Urothelium cell line (cell line): ENCODE results near the gene DEFB119.
"Not testable (repeated sequence)": the region's sequence is repeated elsewhere in the genome, so short reads cannot be mapped to it uniquely, and the experiment has no call there.

ENCODE experiments used
- DNase-seq: peaks from one replicate; pipeline ENCODE4 v3.0.0; 2011; ENCODE audit warnings: low spot score, mixed read lengths
- FAIRE-seq: peaks from 2 replicates; lab custom pipeline; 2011; peaks lifted over from hg19 to GRCh38; lab: Jason Lieb, UNC

The DEFB119 gene, protein sequence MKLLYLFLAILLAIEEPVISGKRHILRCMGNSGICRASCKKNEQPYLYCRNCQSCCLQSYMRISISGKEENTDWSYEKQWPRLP

DNA sequence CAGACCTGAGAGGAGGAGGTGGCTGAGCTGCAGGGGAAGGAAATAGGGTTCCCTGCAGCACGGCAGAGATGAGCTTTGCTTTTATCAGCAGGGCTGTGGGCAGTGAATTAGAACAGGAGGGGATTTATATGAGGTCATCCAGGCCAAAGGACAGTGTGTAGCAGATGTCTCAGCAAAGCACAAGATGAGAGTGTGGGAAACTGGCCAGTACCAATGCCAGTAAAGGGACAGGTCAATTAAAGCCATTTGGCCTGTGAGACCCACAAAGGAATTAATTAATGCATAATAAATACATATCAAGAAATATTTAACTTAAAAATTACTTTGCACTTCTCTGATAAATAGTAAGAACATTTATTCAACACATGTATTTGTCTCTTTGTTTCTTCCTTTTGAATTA is at the start of gene DEFB119:
Gene DEFB119 (minus strand): TSS at position 101 of the 400 bp plus-strand sequence. CDS start 107 bp downstream, outside the sequence.
- DNase-seq (no peak), FAIRE-seq (no peak)

DNA sequence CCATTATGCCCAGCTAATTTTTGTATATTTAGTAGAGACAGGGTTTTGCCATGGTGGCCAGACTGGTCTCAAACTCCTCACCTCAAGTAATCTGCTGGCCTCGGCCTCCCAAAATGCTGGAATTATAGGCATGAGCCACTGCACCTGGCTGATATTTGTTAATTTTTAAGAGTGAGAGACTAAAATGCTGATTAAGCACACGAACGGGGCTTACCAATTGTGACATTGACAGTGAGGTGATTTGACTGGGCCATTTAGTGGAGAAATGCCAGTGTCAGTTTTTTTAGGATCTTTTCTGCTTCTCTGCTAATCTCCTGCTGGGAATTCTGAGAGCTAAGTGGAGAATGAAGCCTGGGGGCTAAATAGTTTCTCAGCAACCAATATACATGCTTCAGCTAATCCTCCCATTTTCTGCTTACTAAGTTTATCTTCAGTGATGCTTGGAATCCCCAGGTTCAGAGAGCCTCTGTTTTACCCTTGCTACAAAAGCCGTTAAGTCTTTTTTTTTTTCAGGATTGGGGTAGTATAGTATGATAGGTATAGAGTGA is 40.3 kb upstream of the DEFB119 start:
- FAIRE-seq: no peak

DNA sequence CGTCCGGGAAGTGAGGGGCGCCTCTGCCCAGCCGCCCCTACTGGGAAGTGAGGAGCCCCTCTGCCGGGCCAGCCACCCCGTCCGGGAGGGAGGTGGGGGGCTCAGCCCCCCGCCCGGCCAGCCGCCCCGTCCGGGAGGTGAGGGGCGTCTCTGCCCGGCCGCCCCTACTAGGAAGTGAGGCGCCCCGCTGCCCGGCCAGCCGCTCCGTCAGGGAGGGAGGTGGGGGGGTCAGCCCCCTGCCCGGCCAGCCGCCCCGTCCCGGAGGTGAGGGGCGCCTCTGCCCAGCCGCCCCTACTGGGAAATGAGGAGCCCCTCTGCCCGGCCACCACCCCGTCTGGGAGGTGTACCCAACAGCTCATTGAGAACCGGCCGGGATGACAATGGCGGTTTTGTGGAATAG is 37.2 kb upstream of the DEFB119 start:
- not testable (repeated sequence) for DNase-seq, FAIRE-seq

More for the DNA sequence above, 40.3 kb upstream of the DEFB119 start:
- no peak for DNase-seq

DNA sequence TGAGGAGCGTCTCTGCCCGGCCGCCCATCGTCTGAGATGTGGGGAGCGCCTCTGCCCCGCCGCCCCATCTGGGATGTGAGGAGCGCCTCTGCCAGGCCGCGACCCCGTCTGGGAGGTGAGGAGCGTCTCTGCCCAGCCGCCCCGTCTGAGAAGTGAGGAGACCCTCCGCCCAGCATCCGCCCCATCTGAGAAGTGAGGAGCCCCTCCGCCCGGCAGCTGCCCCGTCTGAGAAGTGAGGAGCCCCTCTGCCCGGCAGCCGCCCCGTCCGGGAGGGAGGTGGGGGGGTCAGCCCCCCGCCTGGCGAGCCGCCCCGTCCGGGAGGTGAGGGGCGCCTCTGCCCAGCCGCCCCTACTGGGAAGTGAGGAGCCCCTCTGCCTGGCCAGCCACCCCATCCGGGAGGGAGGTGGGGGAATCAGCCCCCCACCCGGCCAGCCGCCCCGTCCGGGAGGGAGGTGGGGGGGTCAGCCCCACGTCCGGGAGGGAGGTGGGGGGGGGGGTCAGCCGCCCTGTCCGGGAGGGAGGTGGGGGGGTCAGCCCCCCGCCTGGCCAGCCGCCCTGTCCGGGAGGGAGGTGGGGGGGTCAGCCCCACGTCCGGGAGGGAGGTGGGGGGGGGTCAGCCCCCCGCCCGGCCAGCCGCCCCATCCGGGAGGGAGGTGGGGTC is 36.6 kb upstream of the DEFB119 start:
- not testable (repeated sequence) for FAIRE-seq, DNase-seq

DNA sequence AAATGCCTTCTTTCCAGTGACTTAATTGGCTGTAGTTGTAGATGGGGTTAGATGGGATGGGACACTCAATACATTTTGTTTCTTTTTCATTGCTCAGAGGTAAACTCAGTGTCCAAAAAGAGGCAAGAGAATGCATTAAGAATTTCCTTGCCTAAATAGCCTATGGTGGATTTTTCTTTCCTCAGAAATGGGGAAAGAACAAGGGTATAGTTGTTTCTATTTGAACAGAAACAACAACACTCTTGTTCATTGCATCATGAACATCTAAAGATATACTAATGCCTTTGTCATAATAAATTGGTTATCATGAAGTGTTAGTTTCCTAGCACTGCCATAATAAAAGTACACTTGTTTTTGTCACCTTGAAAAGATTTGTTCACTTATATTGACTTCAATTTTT is 35.4 kb upstream of the DEFB119 start:
- DNase-seq: no peak
- no peak for FAIRE-seq

DNA sequence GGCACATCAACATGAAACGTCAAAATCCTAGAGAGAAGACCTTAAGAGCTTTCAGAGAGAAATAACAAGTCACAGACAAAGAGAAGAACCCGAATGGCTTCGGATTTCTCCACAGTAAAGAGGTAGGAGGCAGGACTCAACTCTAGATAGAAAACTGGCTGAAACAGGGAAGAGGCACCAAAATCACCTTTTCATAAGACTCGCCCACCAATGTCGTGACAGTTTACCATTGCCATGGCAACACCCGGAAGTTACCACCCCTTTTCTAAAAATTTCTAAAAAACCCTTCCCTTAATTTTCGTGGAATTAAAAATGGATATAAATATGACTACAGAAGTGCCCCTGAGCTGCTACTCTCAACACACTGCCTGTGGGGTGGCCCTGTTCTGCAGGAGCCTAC is 27.9 kb upstream of the DEFB119 start:
- DNase-seq (no peak), FAIRE-seq (no peak)

DNA sequence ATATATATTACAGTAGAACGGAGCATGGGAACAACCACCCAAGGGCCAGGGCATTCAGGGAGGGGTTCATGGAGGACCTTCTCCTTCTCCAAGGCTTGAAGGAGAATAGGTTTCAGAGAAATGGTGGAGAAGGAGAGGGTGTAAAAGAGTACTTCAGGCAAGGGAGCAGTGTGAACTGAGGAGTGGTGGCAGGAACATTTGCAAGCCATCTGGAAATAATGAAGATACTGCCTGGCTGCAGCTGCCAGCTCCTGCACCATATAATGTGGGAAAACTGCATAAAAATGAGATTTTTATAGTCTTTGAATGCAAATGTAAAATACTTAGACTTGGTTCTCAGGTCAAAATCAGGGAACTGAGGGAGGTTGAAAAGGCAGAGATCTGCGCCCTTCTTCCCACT is 25.3 kb upstream of the DEFB119 start:
- DNase-seq (no peak), FAIRE-seq (no peak)

DNA sequence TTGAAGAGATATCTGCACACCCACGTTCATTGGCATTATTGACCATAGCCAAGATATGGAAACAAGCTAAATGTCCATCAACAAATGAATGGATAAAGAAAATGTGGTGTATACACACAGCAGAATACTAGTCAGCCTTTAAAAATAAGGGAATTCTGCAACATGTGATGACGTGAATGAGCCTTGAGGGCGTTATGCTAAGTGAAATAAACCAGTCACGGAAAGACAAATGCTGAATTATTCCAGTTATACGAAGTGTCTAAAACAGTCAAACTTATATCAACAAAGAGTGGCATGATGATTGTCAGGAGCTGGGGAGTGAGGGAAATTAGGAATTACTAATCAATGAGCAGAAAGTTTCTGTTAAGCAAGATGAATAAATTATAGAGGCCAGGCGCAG is 24.0 kb upstream of the DEFB119 start:
- DNase-seq: no peak
- no peak for FAIRE-seq

DNA sequence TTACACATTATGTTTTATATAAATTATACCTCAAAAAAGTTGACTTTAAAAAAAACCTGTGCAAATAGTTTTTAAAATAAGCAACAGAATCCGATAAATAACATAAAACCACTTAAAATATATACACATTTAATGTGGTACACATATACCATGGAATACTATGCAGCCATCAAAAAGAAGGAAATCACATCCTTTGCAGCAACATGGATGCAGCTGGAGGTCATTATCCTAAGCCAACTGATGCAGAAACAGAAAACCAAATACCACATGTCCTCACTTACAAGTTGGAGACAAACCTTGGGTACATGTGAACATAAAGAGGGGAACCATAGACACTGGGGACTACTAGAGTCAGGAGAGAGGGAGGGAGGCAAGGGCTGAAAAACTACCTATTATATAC is 19.6 kb upstream of the DEFB119 start:
- DNase-seq (no peak), FAIRE-seq (no peak)

DNA sequence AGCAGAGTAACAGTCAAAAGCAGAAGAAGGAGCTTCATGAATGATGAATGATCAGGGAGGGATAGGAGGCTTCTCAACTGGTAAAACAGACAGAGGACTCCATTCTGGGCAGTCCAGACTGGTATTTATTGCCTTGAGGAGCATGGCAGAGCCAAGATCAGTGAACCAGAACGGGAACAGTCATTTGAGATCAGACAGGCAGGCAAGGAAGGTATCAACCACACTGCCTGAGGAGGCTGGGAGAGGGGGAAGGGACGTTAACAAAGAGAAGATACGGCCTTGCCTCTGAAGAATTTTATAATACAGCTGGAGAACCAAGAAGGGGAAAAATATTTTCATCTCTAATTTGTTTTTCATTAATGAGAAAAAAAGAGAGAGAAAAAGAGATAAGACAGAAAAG is 15.7 kb upstream of the DEFB119 start, which contains the start of gene DEFB121:
Gene DEFB121 (minus strand): TSS at position 101 of the 400 bp plus-strand sequence. CDS start 63 bp downstream, at position 38.
- FAIRE-seq: no peak
- no peak for DNase-seq

DNA sequence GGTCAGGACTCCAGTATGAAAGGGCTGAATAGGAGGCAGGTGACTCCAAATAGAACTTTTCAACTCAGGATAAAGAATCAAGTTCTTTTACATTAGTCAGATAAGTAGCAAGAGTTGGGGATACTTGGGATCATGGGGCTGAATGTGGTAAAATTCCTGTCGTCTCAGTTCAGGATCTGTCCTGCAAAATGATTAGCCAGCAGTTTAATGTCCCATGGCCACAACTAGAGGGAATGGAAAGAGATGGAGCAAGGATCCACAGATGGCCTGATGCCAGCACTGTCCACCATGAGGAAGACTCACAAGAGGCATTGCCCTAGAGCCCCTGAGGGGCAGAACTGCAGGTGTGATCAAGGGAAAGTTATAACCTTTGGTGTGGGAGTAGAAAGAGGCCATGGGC is 13.5 kb upstream of the DEFB119 start:
- FAIRE-seq: no peak
- no peak for DNase-seq

DNA sequence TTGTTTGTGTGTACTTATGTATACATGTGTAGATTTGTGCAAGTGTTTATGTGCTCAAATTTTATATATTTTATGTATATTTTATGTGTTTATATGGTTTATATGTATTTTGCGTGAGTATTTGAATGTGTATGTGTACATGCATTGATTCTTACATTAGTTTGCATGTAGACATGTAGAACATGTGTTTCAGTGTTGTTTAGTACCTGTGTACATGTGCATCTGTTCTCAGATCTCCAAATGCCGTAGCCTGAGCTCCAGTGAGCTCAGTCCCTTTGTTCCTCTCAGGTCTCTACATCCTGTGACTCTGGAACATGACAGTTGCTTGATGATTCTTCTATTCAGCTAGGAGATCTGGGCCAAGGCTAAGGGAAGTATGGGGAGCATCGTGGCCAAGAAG is 4.5 kb upstream of the DEFB119 start:
- FAIRE-seq (no peak), DNase-seq (no peak)

DNA sequence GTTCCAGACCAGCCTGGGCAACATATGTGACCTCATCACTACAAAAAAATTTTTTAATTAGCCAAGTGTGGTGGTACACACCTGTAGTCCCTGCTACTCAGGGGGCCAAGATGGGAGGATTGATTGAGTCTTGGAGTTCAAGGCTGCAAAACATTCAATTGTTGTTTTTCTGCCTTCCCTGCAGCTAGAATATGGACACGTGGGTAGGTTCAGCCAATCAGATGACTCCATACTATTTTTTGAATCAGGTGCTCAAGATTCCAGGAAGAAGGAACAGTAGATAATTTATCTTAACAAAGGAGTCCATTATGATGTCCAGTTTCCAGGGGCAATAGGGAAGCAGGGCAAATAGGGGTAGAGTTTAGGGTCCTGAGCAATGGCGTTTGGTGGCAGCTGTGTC is 2.4 kb upstream of the DEFB119 start:
- DNase-seq (no peak), FAIRE-seq (no peak)

DNA sequence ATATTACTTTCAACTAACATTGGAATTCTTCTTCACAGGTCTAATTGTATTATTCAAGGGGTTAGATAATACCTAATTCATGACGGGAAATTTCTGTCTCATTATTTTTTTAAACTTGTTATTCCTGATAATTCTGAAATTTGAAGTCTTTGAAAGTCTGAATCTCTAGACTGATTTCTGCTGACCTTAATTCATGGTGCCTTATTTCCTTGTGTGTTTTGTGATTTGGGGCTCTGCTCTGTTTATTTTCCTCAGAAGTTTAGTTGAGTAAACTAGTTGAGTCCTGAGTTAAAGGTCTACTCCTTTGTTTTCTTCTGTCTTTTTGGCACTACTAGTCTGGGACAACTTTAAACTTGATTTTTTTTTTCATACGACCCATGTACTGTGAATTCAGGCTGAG is 16.0 kb downstream of the DEFB119 start:
- no peak for FAIRE-seq
- no peak for DNase-seq

DNA sequence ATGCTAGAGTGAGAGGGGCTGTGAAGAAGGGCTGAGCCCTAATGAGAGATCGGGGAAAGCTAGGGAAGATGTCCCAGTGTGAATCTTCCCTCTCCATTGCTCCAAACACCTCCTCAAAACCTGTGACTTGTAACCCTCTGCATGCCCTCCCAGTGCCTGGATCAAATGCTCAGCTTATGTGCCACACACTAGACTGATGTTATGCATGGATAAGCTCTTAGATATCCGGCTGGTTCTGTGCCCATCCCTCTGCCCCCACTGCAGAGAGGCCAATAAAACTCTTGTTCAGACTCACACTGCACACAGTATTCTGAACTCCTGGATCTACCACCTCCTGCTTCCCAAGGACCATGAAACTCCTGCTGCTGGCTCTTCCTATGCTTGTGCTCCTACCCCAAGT is 22.1 kb downstream of the DEFB119 start, which contains the start of gene DEFB118:
Gene DEFB118 (plus strand): TSS at position 301 of the 400 bp plus-strand sequence. CDS start 50 bp downstream, at position 351.
- FAIRE-seq: no peak
- DNase-seq: no peak

DNA sequence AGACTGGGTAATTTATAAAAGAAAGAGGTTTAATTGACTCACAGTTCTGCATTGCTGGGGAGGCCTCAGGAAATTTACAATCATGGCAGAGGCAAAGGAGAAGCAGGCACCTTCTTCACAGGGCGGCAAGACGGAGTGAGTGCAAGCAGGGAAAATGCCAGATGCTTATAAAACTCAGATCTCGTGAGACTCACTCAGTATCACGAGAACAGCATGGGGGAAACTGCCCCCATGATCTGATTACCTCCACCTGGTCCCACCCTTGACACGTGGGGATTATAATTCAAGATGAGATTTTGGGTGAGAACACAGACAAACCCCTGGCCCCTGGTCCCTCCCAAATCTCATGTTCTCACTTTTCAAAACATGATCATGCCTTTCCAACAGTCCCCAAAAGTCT is 26.1 kb downstream of the DEFB119 start:
- not testable (repeated sequence) for FAIRE-seq, DNase-seq

DNA sequence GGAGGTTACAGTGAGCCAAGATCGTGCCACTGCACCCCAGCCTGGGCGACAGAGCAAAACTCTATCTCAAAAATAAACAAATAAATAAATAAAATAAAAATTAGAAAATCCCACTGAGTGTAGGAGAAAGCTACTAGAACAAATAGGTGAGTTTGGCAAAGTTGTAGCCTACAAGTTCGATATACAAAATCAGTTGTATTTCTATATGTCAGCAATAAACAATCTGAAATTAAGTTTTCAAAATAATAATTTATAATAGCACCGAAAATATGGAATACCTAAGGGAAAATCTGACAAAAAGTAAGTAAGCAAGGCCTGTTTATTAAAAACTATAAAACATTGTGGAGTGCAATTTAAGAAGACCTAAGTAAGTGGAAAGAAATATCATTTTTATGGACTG is 27.1 kb downstream of the DEFB119 start:
- no peak for FAIRE-seq

DNA sequence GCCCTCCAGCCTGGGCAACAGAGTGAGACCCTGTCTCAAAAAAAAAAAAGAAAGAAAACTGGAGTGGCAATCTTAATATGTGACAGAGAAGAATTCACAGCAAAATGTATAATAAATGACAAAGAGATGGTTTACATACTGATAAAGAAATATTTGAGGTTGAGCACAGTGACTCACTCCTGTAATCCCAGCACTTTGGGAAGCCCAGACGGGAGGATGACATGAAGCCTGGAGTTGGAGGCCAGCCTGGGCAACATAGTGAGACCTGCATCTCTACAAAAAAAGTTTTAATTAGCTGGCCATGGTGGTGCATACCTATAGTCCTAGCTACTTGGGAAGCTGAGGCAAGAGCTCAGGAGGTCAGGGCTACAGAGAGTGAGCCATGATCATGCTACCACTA is 34.4 kb downstream of the DEFB119 start:
- FAIRE-seq: peak; percentile 81

More for the DNA sequence above, 27.1 kb downstream of the DEFB119 start:
- no peak for DNase-seq

DNA sequence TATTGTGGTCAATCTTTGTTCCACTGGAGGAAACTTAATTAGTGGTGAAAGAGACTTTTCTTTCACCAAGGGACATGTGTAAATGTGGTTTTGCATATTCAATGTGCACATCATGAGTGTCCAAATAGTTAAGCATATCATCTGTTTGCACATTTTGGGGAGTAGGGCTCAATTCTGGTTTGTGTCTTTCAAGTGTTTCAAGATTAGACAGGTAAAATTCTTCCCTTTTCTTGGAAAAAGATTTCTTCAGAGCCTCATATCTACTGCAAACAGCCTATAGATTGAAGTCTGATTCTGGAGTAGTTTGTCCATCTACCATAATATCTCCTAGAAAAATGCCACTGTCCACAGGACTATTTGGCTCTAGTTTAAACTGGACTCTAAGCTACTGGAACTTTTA is 48.9 kb downstream of the DEFB119 start:
- FAIRE-seq (no peak), DNase-seq (no peak)

More for the DNA sequence above, 34.4 kb downstream of the DEFB119 start:
- DNase-seq: peak; percentile 21

DNA sequence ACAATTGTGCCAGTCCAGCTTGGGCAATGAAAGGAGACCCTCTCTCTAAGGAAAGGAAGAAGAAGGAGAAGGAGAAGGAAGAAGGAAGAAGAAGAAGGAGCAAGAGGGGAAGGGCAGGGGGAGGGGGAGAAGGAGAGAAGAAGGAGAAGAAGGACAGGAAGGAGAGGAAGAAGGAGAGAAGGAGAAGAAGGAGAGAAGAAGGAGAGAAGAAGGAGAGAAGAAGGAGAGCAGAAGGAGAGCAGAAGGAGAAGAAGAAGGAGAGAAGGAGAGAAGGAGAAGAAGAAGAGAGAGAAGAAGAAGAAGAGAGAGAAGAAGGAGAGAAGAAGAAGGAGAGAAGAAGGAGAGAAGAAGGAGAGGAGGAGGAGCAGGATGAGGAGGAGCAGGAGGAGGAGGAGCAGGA is 59.5 kb downstream of the DEFB119 start:
- FAIRE-seq (no peak), DNase-seq (no peak)
